Prostate gland (tissue), 2 donors: Measurements from ENCODE around the gene HSBP1L1.

Experiments used
- POLR2A ChIP-seq: fragments of 450-650 bp; IDR thresholded peaks from one replicate; pipeline ENCODE4 v1.6.1; 2016; ENCODE audit warnings: antibody characterized with exemption, mild to moderate bottlenecking
- TF ChIP-seq, protein P1 (sequence below), 4 experiments: fragments of 200-600 bp in 2 of 4; fragments of 450-650 bp in 2 of 4; sonication (generic) in 2 of 4; IDR thresholded peaks; 1 replicate in 3 of 4; 2 replicates in 1 of 4; pipeline ENCODE4 v1.5.1; 2016 to 2019; ENCODE audit warnings: antibody characterized with exemption in 4 of 4, mild to moderate bottlenecking in 2 of 4, moderate library complexity in 2 of 4

DNA sequence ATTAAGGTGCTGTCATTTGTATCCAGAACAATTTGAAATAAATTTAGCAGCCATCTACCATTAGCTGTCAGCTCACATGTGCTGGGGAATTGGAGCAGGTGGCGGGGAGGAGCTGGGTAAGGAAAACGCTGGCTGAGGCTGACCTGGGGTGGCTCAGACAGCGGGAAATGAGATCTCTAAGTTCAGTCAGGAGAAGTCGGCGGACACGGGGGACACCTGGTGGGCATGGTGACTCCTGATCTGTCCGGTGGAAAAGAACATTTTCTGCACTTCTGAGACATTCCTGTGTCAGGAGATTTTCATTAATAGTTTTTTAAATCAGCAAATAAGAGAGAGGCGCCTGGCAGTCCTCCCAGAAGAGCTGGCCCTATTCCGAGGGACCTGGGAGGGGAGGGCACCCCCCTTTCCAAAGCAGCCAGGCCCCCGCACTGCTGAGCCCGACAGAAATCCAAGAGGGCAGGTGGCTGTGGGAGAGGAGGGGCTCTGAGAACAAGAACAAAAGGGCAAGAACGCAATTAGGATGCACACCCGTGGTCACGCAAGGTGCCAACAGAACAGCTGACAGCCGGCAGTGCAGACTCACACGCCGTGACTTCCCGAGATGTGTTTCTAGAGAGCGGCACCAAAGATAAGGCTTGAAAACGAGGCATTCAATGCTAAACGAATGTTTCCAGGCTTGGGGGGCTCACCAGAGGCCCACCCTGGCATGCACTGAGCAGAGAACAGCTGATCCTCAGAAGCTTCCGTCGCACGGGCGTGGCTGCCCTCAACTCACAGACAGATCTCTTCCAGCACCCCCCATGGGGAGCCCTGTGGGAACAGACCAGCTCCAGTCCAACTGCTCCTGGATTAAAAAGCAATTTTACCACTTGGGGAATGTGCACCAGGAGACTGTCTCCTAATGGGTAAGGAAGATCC, 39.4 kb upstream of the HSBP1L1 start:
- TF ChIP-seq, protein P1, sequence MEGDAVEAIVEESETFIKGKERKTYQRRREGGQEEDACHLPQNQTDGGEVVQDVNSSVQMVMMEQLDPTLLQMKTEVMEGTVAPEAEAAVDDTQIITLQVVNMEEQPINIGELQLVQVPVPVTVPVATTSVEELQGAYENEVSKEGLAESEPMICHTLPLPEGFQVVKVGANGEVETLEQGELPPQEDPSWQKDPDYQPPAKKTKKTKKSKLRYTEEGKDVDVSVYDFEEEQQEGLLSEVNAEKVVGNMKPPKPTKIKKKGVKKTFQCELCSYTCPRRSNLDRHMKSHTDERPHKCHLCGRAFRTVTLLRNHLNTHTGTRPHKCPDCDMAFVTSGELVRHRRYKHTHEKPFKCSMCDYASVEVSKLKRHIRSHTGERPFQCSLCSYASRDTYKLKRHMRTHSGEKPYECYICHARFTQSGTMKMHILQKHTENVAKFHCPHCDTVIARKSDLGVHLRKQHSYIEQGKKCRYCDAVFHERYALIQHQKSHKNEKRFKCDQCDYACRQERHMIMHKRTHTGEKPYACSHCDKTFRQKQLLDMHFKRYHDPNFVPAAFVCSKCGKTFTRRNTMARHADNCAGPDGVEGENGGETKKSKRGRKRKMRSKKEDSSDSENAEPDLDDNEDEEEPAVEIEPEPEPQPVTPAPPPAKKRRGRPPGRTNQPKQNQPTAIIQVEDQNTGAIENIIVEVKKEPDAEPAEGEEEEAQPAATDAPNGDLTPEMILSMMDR (IDR thresholded peaks at IDR 0.05): peak in 1 of 4 experiments; percentile 10
- TF ChIP-seq POLR2A: no peak
